ENCODE results near the gene KCTD16.

- no peak for TF ChIP-seq CTCF (IDR thresholded peaks at IDR 0.05; ENCODE audit: poor library complexity)
- no peak for TF ChIP-seq EZH2phosphoT487 (IDR thresholded peaks at IDR 0.05; ENCODE audit: low read depth, severe bottlenecking, unreplicated experiment)
These were observed 297.9 kb downstream of the KCTD16 start for GRCh38 chr5:144468571-144468970.
